ENCODE measurements around the gene COL5A1. TPM values are rescaled to one million over a fixed set of nuclear protein-coding genes. Genes with fewer than 3 reads are reported as not detected.

Gene COL5A1
- total RNA-seq, 6 experiments from 2014 or later, result 196 to 308 (median 225) TPM

DNA sequence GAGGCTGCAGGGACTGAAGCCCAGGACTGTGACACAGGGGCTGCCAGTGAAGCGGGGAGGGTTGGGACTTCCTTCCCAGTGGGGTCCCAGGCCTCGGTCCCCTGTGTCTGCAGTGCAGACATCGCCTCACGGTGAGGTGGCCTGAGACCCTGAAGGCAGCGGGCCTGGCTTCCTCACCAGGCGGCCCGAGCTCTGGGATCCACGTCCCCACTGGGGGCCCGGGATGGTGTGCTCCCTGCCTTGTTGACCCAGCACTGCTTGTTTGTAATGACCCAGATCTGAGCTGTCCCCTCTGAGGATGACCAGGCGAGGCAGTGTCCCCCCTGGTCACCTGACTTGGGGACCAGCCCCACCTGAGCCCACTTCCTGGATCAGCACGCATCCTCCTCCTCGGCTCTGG is 53.1 kb downstream of the COL5A1 start:
- H3K4me3 Mint-ChIP-seq, result no peak overlapping the region
- H3K4me1 Mint-ChIP-seq (ENCODE audit: low read depth), result peaks cover 37% of the 10 kb centered on the region
- peak overlapping the region; percentile 9; the same call in 1 of the 2 replicates for H3K27ac Mint-ChIP-seq
- TF ChIP-seq, protein P1, sequence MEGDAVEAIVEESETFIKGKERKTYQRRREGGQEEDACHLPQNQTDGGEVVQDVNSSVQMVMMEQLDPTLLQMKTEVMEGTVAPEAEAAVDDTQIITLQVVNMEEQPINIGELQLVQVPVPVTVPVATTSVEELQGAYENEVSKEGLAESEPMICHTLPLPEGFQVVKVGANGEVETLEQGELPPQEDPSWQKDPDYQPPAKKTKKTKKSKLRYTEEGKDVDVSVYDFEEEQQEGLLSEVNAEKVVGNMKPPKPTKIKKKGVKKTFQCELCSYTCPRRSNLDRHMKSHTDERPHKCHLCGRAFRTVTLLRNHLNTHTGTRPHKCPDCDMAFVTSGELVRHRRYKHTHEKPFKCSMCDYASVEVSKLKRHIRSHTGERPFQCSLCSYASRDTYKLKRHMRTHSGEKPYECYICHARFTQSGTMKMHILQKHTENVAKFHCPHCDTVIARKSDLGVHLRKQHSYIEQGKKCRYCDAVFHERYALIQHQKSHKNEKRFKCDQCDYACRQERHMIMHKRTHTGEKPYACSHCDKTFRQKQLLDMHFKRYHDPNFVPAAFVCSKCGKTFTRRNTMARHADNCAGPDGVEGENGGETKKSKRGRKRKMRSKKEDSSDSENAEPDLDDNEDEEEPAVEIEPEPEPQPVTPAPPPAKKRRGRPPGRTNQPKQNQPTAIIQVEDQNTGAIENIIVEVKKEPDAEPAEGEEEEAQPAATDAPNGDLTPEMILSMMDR (IDR thresholded peaks at IDR 0.05), result no peak
- H3K9me3 Mint-ChIP-seq, result no peaks in the 10 kb centered on the region
- no peak for DNase-seq
- peaks cover 32% of the 10 kb centered on the region for H3K36me3 Mint-ChIP-seq (ENCODE audit: low read depth)
- H3K27me3 Mint-ChIP-seq (ENCODE audit: insufficient read depth), result peaks cover 20% of the 10 kb centered on the region

GRCh38 chr9:134695144-134695543 is 53.5 kb downstream of the COL5A1 start:
- Mint-ChIP-seq H3K9me3 (no peaks in the 10 kb centered on the region), H3K27me3 (ENCODE audit: insufficient read depth) (peaks cover 22% of the 10 kb centered on the region), H3K4me3 (no peak overlapping the region), H3K4me1 (ENCODE audit: low read depth) (peaks cover 34% of the 10 kb centered on the region), H3K36me3 (ENCODE audit: low read depth) (peaks cover 30% of the 10 kb centered on the region), H3K27ac (peak overlapping the region; percentile 9; the same call in 1 of the 2 replicates)
- DNase-seq, result no peak
- TF ChIP-seq, protein P1 (IDR thresholded peaks at IDR 0.05), result no peak

DNA sequence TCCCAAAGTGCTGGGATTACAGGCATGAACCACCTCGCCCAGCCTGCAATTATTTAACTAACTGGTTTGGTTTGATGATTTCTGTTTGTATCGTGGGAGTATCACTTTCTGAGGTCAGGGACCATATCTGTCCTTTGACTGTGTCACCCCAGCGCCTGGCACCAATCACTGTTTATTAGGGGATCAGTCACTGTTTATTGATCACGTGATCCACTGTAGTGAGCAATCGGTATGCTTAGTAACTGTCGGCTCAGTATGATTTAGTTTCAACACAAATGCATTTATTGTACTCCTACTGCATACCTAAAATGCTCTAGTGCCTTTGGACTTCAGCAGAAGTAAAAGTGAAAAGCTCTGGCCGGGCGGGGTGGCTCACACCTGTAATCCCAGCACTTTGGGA is 54.8 kb downstream of the COL5A1 start:
- H3K4me1 Mint-ChIP-seq (ENCODE audit: low read depth), result peaks cover 21% of the 10 kb centered on the region
- TF ChIP-seq, protein P1 (IDR thresholded peaks at IDR 0.05), result no peak
- H3K4me3 Mint-ChIP-seq, result no peak overlapping the region; the same call in 1 of the 2 replicates
- peak overlapping the region; percentile 32 for H3K27ac Mint-ChIP-seq
- peaks cover 17% of the 10 kb centered on the region for H3K36me3 Mint-ChIP-seq (ENCODE audit: low read depth)
- no peak for DNase-seq
- H3K9me3 Mint-ChIP-seq, result no peaks in the 10 kb centered on the region
- peaks cover 13% of the 10 kb centered on the region for H3K27me3 Mint-ChIP-seq (ENCODE audit: insufficient read depth)

GRCh38 chr9:134698111-134698510 is 56.5 kb downstream of the COL5A1 start:
- TF ChIP-seq, protein P1 (IDR thresholded peaks at IDR 0.05), result no peak
- no peak overlapping the region for H3K4me3 Mint-ChIP-seq
- H3K27ac Mint-ChIP-seq, result no peak overlapping the region
- peaks cover 11% of the 10 kb centered on the region for H3K27me3 Mint-ChIP-seq (ENCODE audit: insufficient read depth)
- DNase-seq, result no peak
- H3K36me3 Mint-ChIP-seq (ENCODE audit: low read depth), result peaks cover 15% of the 10 kb centered on the region; the same call in 1 of the 2 replicates
- H3K4me1 Mint-ChIP-seq (ENCODE audit: low read depth), result peaks cover 14% of the 10 kb centered on the region; the same call in 1 of the 2 replicates
- H3K9me3 Mint-ChIP-seq, result no peaks in the 10 kb centered on the region

DNA sequence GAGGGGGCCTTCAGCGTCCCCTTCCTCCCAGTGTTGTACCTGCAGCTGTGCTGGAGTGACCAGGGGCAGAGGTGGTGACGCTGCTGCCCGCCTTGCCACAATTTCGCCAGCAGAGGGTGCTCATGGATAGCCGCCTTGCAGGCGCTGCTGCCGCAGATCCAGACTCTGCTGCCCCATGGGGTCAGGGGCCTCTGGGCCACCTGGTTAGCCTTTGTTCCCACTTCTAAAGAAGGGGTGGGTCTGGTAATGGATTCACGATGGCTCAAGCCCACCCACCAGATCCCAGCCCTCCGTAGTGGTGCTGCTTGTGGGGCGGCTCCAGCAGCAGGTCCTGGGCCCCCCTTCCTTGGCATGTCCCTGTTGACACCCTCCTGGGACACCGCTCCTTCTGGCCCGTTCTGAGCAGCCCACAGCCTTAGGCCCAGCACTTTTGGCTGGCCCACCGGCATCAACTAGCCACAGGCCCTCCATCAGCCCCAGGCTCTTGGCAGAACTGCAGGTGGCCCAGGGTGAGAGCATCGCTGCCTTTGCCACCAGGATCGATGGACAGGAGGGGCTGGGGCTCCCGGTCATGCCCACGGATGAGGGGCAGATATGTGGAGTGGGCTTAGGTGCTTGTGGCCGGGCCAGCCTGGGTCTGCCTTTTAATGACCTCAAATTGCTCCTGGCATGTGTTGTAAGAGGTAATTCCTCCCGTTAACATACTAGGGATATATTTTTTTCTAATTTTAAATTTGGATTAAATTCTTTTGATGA is 57.2 kb downstream of the COL5A1 start:
- Mint-ChIP-seq H3K9me3 (no peaks in the 10 kb centered on the region), H3K4me3 (no peak overlapping the region), H3K4me1 (ENCODE audit: low read depth) (peaks cover 14% of the 10 kb centered on the region; the same call in 1 of the 2 replicates), H3K27ac (0 out of 2 replicates have a peak overlapping the region, but pooled peaks have one; percentile 13), H3K27me3 (ENCODE audit: insufficient read depth) (peaks cover 9% of the 10 kb centered on the region), H3K36me3 (ENCODE audit: low read depth) (peaks cover 16% of the 10 kb centered on the region; the same call in 1 of the 2 replicates)
- peak; percentile 32 for DNase-seq
- TF ChIP-seq, protein P1 (IDR thresholded peaks at IDR 0.05), result peak; percentile 86
